ENCODE measurements around the gene CCDC117.
"Not testable (repeated sequence)": the region's sequence is repeated elsewhere in the genome, so short reads cannot be mapped to it uniquely, and the experiment has no call there.

The CCDC117 gene

DNA sequence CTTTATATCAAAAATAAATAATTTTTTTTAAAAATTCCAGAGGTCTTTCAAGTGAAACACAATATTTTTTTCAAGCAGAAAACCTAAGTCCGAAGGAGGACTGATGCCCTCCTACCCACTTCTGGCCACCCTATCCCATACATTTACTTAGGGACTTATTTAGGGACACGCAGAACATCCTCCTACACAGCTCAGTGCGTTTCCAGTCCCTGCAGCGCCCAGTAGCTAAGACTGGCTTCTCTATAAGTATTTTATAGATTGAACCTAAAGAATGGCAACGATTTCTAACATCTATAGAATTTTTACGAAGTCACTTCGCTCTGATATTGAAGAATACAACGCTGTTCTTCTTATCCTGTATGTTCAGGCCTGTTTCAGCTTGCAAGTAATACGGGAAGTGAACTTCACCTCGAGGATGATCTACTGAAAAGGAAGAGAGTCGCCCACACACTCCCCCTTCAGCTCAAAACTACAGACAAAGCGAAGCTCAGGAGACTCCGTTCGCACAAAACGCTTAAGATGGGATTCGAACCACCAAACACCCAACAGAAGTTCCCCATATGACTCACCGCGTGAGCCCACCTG is 31.2 kb upstream of the CCDC117 start:
- TF ChIP-seq, protein P1, sequence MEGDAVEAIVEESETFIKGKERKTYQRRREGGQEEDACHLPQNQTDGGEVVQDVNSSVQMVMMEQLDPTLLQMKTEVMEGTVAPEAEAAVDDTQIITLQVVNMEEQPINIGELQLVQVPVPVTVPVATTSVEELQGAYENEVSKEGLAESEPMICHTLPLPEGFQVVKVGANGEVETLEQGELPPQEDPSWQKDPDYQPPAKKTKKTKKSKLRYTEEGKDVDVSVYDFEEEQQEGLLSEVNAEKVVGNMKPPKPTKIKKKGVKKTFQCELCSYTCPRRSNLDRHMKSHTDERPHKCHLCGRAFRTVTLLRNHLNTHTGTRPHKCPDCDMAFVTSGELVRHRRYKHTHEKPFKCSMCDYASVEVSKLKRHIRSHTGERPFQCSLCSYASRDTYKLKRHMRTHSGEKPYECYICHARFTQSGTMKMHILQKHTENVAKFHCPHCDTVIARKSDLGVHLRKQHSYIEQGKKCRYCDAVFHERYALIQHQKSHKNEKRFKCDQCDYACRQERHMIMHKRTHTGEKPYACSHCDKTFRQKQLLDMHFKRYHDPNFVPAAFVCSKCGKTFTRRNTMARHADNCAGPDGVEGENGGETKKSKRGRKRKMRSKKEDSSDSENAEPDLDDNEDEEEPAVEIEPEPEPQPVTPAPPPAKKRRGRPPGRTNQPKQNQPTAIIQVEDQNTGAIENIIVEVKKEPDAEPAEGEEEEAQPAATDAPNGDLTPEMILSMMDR (conservative IDR thresholded peaks at IDR 0.05), result no peak
- peak overlapping the region; percentile 91 for H3K27ac ChIP-seq

DNA sequence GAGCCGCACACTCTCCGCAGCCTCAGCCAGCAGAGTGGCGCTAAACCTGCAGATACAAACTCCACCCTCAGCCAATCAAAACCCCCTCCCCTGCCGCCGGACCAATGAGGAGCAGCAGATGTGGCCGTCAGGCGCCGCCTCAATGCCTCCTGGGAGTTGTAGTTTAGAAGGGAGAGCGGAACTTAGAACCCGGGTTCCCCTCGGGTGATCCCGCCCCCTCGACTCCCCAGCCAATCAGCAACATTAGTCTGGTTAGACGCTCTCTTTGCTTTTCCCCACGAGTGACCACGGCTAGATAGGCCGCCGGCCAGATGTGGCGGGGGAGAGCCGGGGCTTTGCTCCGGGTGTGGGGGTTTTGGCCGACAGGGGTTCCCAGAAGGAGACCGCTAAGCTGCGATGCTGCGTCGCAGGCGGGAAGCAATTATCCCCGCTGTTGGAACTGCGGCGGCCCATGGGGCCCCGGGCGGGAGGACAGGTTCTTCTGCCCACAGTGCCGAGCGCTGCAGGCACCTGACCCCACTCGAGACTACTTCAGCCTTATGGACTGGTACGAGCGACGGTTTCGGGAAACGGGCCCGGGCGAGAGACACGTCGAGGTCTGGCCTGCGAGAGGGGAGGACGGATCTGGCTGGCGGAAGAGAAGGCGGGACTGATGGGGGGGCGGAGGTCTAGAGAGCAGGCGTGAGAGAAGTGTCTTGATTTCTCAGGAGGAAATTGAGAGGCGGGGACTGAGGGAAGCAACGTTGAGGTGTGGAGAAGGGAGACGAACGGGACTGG is 30.5 kb upstream of the CCDC117 start, which contains the start of the genes CHEK2 and HSCB:
TSS of gene CHEK2 (minus strand) at position 36 of the 777 bp plus-strand sequence. CDS start 7,099 bp downstream, outside the sequence.
TSS of gene HSCB (plus strand) at position 255 of the 777 bp plus-strand sequence. CDS start at position 312, 57 bp downstream.
- TF ChIP-seq, protein P1 (conservative IDR thresholded peaks at IDR 0.05), result no peak; the same call in 1 of the 2 replicates
- peak within 1 kb of the TSS; percentile 91 for H3K27ac ChIP-seq

DNA sequence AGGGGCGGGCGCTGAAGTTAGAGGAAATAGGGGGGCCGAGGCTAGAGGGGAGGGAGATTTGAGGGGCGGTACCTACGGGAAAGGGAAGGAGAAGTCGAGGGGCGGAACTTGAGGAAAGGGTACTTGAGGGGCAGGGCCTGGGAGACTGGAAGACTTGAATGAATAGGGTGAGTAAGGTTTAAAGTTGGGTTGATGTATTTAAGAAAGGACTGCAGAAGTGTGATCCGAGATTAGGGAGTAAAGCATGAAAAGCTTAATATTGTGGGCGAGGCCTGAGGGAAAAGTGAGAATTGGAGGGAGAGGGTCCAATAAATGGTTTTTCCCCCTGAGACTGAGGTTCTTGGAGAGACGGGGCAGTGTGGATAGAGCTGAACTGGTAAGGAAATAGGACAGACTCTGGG is 29.9 kb upstream of the CCDC117 start:
- TF ChIP-seq, protein P1 (conservative IDR thresholded peaks at IDR 0.05), result no peak
- H3K27ac ChIP-seq, result peak overlapping the region; percentile 91

DNA sequence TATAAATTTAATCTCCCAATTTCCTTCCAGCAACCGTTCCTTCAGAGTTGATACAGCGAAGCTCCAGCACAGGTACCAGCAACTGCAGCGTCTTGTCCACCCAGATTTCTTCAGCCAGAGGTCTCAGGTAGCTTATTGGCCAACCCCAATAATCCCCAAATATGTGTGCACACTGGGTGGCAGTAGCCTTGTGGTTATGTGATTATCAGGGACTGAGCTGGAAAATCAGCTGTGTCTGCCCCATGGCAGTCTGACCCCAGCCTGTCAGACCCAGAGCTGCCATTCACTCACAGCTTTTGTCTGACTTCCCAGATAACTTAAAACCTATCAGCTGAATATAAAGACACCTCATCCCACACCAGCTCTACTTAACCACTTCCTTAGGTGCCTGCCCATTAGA is 28.6 kb upstream of the CCDC117 start:
- TF ChIP-seq, protein P1 (conservative IDR thresholded peaks at IDR 0.05), result no peak

DNA sequence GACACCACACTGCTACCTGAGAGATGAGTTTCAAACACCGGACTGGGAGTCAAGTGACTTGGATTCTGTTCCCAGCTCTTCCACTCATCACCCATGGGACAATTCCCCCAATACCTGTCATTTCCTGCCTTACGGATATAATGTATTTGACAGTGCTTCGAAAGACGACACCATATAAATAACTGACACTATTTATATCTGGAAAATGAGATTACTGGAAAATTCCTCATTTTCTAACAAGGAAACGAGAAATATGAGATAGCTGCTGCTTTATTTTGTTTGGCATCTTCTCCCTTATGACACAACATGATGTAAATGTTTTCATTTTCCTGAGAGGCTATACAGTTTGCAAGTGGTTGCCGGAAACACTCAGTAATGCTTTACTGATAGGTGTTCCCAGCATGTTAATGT is 22.0 kb upstream of the CCDC117 start:
- TF ChIP-seq, protein P1 (conservative IDR thresholded peaks at IDR 0.05), result no peak
- H3K27ac ChIP-seq, result no peak overlapping the region

More for the DNA sequence above, 28.6 kb upstream of the CCDC117 start:
- peak overlapping the region; percentile 91; the same call in 1 of the 2 replicates for H3K27ac ChIP-seq

DNA sequence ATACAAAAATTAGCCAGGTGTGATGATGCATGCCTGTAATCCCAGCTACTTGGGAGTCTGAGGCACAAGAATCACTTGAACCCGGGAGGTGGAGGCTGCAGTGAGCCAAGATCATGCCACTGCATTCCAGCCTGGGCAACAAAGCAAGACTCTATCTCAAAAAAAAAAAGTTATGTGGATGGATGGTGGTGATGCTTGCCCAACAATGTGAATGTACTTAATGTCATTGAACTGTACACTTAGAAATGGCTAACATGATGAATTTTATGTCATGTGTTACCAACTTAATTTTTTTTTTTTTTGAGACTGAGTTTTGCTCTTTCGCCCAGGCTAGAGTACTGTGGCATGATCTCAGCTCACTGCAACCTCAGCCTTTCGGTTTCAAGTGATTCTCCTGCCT is 18.0 kb upstream of the CCDC117 start:
- not testable (repeated sequence) for H3K27ac ChIP-seq

DNA sequence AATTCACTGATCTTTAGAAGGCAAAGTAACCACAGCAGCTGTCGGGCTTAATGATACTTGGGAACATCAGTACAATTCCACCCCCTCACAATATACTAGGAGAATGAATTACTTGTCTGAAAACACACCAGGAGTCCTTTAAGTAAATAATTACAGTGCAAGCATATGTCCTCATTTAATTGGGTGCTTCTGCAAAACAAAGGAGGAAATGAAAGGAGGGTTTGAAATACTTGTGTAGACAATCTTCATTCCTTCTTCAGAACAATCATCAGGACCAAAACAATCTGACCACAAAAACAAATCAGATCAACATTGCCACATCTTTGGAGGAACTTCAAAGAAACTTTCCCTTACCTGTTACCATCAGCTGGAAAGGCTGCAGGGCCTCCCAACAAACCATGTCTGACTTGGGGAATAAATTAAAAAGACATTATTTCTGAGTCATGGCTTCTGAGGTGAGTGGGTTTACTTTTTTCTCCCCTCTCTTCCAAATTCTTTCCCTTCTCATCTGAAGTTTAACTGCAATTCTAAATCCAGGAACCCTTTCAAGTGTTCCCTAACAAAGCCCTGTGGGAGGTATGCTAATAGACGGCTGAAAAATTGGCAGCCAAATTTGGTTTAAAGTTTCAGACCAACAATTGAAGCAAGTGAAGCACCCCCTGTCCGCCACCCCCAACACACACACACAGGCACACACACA is 12.5 kb upstream of the CCDC117 start:
- TF ChIP-seq, protein P1 (conservative IDR thresholded peaks at IDR 0.05), result no peak
- peak overlapping the region; percentile 35 for H3K27ac ChIP-seq
